ENCODE data around the gene CHD9.

Gene CHD9

GRCh38 chr16:53078247-53078646 lies 23.5 kb downstream of the CHD9 start:
- Histone ChIP-seq H3K27me3 (ENCODE audit: insufficient read depth, low read depth, severe bottlenecking) (no peaks in the 10 kb centered on the region), H3K9me3 (ENCODE audit: severe bottlenecking) (peaks cover 4% of the 10 kb centered on the region), H3K4me3 (ENCODE audit: low read depth, low read length) (no peak overlapping the region), H3K27ac (no peak overlapping the region), H3K36me3 (no peaks in the 10 kb centered on the region)
- TF ChIP-seq, protein P1, sequence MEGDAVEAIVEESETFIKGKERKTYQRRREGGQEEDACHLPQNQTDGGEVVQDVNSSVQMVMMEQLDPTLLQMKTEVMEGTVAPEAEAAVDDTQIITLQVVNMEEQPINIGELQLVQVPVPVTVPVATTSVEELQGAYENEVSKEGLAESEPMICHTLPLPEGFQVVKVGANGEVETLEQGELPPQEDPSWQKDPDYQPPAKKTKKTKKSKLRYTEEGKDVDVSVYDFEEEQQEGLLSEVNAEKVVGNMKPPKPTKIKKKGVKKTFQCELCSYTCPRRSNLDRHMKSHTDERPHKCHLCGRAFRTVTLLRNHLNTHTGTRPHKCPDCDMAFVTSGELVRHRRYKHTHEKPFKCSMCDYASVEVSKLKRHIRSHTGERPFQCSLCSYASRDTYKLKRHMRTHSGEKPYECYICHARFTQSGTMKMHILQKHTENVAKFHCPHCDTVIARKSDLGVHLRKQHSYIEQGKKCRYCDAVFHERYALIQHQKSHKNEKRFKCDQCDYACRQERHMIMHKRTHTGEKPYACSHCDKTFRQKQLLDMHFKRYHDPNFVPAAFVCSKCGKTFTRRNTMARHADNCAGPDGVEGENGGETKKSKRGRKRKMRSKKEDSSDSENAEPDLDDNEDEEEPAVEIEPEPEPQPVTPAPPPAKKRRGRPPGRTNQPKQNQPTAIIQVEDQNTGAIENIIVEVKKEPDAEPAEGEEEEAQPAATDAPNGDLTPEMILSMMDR (IDR thresholded peaks at IDR 0.05; ENCODE audit: low read depth, low read length), result no peak
- DNase-seq, result no peak

DNA sequence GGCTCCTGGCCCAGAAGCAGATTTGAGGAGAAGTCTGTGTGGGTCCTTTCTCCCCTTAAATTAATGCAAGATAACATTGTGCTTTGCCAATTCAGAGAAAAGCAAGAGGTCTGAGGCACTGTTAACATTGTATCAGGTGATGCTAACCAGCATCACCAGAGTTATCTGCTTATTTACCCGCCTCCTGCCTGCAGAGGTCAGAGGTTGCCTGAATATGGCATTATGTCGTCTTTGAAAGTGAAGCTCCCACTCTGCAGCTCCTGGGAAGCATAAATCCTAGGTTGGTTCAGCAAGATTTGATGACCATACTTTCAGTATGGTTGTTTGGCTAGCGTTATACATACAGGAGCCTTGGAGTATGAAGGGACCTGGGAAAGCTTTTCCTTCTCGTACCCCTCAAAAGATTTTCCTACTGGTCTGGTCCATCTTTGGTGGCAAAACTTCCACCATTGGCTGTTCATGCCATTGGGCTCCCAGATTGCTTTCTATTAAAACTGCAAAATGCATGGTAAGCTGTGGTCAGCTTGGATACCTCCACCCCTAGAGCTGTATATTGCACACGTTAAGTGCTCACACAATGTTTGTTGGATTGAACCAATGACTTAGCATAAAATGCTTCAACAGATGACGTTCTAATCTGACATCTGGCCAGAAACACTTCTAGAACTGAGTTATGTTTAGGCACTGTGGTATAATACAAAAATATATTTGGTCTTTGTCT lies 24.1 kb downstream of the CHD9 start:
- no peaks in the 10 kb centered on the region for H3K27me3 ChIP-seq (ENCODE audit: insufficient read depth, low read depth, severe bottlenecking)
- H3K9me3 ChIP-seq (ENCODE audit: severe bottlenecking), result peaks cover 4% of the 10 kb centered on the region
- H3K36me3 ChIP-seq, result no peaks in the 10 kb centered on the region
- TF ChIP-seq, protein P1 (IDR thresholded peaks at IDR 0.05; ENCODE audit: low read depth, low read length), result no peak
- H3K27ac ChIP-seq, result no peak overlapping the region
- no peak for DNase-seq
- no peak overlapping the region for H3K4me3 ChIP-seq (ENCODE audit: low read depth, low read length)

DNA sequence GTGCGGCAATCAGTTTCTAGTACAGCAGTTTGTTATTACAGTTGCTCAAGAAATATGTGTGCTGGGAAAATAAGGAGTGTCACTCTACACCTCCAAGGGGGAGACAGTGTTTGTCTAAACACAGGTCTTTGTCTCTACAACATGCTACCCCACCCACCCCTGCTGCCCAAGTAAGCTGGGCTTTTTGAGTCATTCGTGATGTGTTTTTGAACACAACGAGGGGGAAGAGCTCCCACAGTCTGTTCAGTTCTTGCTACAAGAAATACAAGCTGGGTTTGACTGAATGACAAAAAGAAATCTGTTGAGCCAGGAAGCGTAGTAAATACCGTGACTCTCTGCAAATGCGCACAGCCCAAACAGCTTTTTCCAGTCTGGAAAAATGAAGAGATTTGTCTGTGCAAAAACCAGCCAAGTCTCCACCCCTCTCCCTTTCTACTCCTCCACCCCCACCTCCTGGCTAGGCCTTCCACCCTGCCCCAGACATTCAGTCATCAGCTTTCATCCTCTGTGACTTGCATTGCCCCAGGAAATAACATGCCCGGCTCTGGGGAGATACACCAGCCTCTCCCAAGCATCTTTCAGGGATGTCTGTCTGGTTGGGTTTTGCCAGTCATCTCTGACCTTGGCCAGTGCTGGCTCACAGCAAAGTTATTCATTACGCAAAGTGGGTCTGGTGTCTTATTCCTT lies 25.7 kb downstream of the CHD9 start:
- Histone ChIP-seq H3K27me3 (ENCODE audit: insufficient read depth, low read depth, severe bottlenecking) (no peaks in the 10 kb centered on the region), H3K27ac (no peak overlapping the region), H3K4me3 (ENCODE audit: low read depth, low read length) (no peak overlapping the region), H3K36me3 (no peaks in the 10 kb centered on the region), H3K9me3 (ENCODE audit: severe bottlenecking) (no peaks in the 10 kb centered on the region)
- DNase-seq, result no peak
- TF ChIP-seq, protein P1 (IDR thresholded peaks at IDR 0.05; ENCODE audit: low read depth, low read length), result no peak

- TF ChIP-seq, protein P1 (IDR thresholded peaks at IDR 0.05; ENCODE audit: low read depth, low read length), result no peak
- no peak overlapping the region for H3K4me3 ChIP-seq (ENCODE audit: low read depth, low read length)
- no peaks in the 10 kb centered on the region for H3K9me3 ChIP-seq (ENCODE audit: severe bottlenecking)
- no peak for DNase-seq
- no peaks in the 10 kb centered on the region for H3K36me3 ChIP-seq
- no peaks in the 10 kb centered on the region for H3K27me3 ChIP-seq (ENCODE audit: insufficient read depth, low read depth, severe bottlenecking)
- H3K27ac ChIP-seq, result no peak overlapping the region
Measured at GRCh38 chr16:53081032-53081424, 26.2 kb downstream of the CHD9 start.

DNA sequence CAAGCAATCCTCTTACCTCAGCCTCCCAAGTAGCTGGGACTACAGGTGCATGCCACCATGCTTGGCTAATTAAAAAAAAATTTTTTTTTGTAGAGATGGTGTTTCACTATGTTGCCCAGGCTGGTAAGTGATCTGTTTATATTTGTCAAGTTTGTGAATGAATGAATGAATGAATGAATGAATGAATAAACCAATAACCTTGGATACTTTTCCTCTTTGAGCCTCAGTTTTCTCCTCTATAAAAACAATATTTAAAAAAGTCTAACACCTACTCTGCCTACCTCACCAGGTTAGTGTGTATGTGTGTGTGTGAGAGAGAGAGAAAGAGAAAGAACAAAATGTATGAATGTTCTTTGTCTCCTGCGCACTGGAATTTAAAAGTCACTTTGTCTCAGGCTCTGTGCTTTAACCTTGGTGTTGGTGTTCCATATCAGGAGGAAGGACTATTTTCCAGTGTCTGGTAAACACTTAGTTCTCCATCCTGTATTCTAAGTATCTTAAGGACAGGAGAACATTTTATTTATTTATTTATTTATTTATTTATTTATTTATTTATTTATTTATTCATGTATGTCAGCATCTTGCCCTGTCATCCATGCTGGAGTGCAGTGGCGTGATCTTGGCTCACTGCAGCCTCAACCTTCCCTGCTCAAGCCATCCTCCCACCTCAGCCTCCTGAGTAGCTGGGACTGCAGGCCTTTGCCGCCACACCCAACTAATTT lies 27.1 kb downstream of the CHD9 start:
- no peaks in the 10 kb centered on the region for H3K9me3 ChIP-seq (ENCODE audit: severe bottlenecking)
- DNase-seq, result no peak
- H3K4me3 ChIP-seq (ENCODE audit: low read depth, low read length), result no peak overlapping the region
- TF ChIP-seq, protein P1 (IDR thresholded peaks at IDR 0.05; ENCODE audit: low read depth, low read length), result no peak
- no peaks in the 10 kb centered on the region for H3K27me3 ChIP-seq (ENCODE audit: insufficient read depth, low read depth, severe bottlenecking)
- no peak overlapping the region for H3K27ac ChIP-seq
- no peaks in the 10 kb centered on the region for H3K36me3 ChIP-seq

Data from WERI-Rb-1 (cell line).